Stomach smooth muscle (tissue), 2 donors: ENCODE data around the gene COL6A2.
"Not testable (repeated sequence)": the region's sequence is repeated elsewhere in the genome, so short reads cannot be mapped to it uniquely, and the experiment has no call there.

Source experiments
- H3K27ac ChIP-seq: one replicate; pipeline ENCODE4 v1.7.0; 2013; ENCODE audit warnings: mild to moderate bottlenecking, low read length, inconsistent platforms
- H3K27me3 ChIP-seq, 2 donors: one replicate each; pipeline ENCODE4 v1.7.0; 2013; ENCODE audit warnings: low read length in 2 of 2; ENCODE audit not compliant: insufficient read depth in 2 of 2, control insufficient read depth in 1 of 2
- H3K36me3 ChIP-seq, 2 donors: one replicate each; pipeline ENCODE4 v1.7.0; 2013; ENCODE audit warnings: low read length in 2 of 2; ENCODE audit not compliant: control insufficient read depth in 2 of 2, insufficient read depth in 2 of 2
- H3K4me1 ChIP-seq: one replicate; pipeline ENCODE4 v1.7.0; 2013; ENCODE audit warnings: low read length; ENCODE audit not compliant: control insufficient read depth, insufficient read depth
- H3K4me3 ChIP-seq, 2 donors: one replicate each; pipeline ENCODE4 v1.7.0; 2013; ENCODE audit warnings: low read length in 2 of 2
- H3K9ac ChIP-seq, 2 donors: one replicate each; pipeline ENCODE4 v1.7.0; 2013; ENCODE audit warnings: low read length in 2 of 2, mild to moderate bottlenecking in 1 of 2
- H3K9me3 ChIP-seq, 2 donors: one replicate each; pipeline ENCODE4 v1.7.0; 2013; ENCODE audit warnings: low read length in 2 of 2; ENCODE audit not compliant: control insufficient read depth in 2 of 2
- donor health status: healthy.
- donor health status: Pancreatic carcinoma.

The COL6A2 gene

GRCh38 chr21:46173573-46173972 is 75.7 kb downstream of the COL6A2 start:
- Histone ChIP-seq H3K27ac (no peak overlapping the region), H3K36me3 (no peaks in the 10 kb centered on the region), H3K27me3 (no peaks in the 10 kb centered on the region), H3K9me3 (no peaks in the 10 kb centered on the region), H3K4me1 (no peaks in the 10 kb centered on the region), H3K9ac (no peak overlapping the region), H3K4me3 (no peak overlapping the region)

GRCh38 chr21:46176443-46177129 is 78.7 kb downstream of the COL6A2 start:
- not testable (repeated sequence) for H3K4me1 ChIP-seq, H3K36me3 ChIP-seq, H3K27me3 ChIP-seq, H3K4me3 ChIP-seq, H3K9ac ChIP-seq, H3K27ac ChIP-seq, H3K9me3 ChIP-seq

GRCh38 chr21:46178961-46179360 is 81.0 kb downstream of the COL6A2 start:
- Histone ChIP-seq H3K27me3 (no peaks in the 10 kb centered on the region), H3K4me1 (peaks cover 1% of the 10 kb centered on the region), H3K27ac (no peak overlapping the region)

More at GRCh38 chr21:46178961-46179360, 81.0 kb downstream of the COL6A2 start:
- H3K9me3 ChIP-seq: no peaks in the 10 kb centered on the region
- no peak overlapping the region for H3K9ac ChIP-seq
- H3K36me3 ChIP-seq: no peaks in the 10 kb centered on the region
- no peak overlapping the region for H3K4me3 ChIP-seq
